GM21381 (cell line): ENCODE measurements around the gene TTLL5.

Source experiments
- ATAC-seq: cut with Tn5 transposase; IDR thresholded peaks from one replicate; pipeline ENCODE4 v1.9.1; 2021; ENCODE audit warnings: mild to moderate bottlenecking, moderate library complexity; ENCODE audit not compliant: unreplicated experiment

Gene TTLL5

DNA sequence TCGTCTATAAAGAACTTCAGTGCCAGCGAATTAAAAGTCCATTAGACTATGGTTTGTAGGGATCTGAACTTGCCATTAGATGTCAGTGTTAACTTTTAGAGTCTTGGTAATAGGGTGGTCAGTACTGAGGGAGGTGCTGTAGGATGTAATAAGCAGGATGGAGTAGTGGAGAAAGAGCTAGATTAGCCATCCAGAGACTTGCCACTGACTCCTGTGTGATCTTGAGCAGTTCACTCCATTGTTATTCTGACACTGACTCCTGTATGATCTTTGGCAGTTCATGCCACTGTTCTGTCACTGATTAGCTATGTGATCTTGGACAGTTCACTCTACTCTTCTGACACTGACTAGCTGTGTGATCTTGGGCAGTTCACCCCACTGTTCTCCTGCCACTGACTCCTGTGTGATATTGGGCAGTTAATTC is 133.6 kb downstream of the TTLL5 start:
- no peak for ATAC-seq

DNA sequence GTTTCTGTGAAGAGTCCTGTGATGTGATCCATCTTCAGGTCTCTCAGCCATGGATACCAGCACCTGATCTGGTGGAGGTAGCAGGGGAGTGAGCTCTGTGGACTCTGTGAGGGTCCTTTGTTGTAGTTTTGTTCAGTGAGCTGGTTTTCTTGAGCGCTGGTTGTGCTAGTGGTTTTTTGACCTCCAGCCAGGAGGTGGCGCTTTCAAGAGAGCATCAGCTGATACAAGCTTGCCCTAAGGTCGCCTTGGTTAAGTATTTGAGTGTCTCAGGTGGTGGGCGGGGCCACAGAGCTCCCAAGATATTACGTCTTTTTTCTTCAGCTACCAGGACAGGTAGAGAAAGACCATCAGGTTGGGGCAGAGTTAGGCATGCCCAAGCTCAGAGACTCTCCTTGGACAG is 139.7 kb downstream of the TTLL5 start:
- ATAC-seq: no peak

DNA sequence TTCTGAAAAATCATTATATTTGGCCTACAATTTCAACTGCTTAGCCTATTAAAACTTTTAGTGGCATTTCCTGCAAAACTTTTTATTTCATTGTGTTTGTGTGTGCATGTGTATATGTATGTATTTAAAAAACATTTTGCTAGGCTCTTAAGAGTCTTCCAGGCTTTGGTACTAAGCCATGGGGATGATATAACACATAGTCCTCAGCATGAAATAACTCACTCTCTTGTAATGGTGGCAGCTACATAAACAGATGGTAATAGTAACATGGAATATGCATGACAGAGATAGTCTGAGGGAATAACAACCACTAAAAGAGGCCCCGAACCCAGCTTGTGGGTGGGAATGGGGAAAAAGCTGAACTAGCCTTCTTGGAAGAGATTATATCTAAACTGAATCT is 141.4 kb downstream of the TTLL5 start:
- no peak for ATAC-seq

DNA sequence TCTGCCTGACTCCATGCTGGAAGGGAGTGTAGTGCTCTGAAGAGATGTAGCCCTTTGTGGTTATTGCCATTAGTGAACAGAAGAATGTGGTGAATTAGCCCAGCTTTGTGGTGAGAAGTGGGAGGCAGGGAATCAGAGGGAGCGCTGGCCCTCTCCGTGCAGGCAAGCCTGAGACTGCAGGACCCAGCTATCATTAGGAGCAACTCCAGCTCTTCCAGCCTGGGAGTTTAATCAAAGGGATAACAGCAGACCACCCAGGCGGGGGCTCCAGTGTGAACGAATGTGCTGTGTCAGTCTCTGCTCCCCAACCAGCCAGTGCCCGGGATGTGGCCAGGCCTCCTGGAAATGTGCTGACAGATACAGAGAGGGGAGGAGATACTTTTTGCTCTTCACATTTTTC is 142.7 kb downstream of the TTLL5 start:
- ATAC-seq: no peak

DNA sequence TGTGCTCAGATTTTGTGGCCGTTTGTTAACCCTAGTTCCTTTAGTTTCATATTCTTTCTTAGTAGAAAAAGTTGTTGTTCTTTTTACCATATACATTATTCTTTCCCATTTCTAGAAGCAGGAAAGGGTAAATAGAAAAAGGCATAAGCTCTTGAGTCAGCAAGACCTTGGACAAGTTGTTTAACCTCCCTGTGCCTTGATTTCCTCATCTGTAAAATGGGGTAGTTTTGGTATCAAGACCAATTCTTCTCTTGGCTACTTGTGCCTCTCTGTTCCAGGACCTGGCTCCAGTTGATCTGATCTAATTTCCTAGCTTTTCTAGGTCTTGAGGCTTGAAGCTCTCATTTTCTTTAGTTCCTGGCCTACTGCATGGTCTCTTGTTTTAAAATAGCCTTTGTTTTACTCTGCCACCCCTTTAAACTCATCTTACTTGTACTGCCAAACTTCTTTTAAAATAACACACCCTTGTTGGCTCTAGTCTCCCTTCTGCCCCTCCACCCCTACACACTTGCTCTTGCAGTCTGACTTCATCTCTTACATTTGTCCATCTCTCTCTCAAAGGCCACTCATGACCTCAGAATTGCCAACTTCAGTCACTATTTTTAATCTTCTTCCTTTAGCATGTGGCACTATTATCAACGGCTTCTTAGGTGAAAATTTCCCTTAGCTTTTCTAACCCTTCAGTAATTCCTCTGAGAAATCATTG is 143.7 kb downstream of the TTLL5 start:
- no peak for ATAC-seq

DNA sequence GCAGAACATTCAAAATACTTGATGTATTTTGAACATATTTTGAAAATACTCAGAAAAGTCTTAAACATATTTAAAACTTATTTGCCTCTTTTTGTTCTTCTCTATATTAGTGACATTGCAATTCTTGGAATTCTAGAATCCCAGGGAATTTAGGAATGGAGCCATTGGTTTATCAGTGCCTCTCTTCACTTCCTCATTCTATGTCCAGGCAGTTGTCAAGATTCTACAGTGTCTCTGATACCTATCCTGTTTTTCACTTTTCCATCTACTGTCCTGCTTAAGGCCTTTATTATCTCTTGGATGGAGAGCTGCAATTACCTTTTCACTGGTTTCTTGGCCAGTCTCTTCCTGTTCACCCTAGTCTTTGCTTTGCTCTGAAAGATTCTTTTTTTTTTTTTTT is 144.6 kb downstream of the TTLL5 start:
- no peak for ATAC-seq

DNA sequence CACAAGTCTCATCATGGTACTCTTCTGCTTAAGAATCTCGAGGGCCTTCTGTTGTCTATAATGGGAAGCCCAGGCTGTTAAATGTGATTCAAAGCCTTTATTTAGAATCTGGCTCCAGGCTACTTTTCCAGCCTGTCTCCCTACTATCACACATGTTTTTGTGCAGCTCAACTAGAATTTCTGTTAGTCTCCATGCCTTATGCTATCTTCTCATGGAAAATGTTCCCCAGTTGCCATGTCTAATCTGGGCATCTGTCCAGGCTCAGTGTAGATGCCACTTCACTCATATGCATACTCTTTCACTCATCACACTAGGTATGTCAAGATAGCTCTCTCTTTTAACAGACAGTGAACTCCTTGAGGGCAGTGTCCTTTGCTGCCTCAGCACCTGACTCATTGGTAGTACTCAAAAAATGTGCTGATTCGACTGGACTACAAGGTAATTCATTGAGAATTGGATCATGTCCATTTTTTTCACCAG is 145.3 kb downstream of the TTLL5 start:
- no peak for ATAC-seq

DNA sequence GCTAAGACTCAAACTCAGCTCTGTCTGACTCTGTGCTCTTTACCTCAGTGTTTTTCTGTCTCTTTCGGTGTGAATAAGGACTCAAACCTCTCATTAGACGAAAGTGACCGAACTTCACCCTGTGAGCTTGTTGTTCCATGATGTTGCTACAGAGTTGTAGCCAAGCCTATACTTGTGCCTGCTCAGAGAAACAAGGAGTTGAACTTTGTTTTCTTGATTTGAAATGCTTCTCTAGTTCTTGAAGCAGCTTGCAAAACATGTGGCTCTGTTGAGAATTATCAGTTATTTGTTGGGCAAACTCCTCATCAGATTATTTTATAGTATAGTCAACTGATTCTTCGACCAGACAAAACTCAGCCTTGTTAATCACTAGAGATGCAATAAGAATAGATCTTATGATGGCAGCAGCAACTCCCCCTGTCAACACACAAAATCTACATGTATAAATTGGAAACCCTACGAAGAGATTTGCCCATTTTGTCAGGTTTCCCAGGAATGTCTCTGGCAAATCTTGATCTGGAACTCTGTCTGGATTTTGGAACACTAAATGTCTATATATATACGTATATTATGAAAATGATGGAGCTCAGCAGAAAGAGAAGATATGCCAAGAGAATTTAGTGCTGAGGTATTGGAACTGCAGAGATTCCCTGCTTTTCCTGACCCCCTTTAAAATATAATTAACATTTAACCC is 146.8 kb downstream of the TTLL5 start:
- ATAC-seq: no peak

DNA sequence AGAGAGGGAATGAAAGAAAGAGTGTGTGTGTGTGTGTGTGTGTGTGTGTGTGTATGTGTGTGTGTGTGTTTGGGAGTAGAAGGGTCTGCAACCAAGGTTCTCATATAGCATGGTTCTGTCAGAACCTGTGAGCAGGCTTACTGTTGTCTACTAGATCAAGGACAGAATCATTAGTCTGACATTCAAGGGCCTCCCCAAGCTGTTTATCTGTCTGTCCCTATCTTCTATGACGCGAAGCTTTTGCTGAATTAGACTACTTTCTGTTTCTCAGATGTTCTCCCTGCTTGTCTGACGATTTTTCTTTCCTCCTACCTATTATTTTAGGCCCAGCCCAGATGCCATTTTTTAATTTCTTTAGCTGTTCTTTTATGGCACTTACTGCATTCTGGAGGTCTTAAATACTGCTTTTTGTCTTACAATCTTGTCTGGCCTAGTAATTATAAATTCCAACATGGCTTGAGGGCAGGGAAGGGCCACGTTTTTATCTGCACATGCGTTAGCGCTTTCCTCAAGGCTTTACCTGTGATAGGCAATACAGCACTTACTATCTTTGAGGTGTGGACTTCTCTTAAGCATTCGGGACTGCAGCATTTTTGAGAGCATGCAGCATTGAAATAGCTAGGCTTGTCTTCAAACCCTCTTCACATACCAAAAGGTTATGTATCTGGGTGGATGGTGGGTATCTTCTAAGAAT is 150.2 kb downstream of the TTLL5 start:
- no peak for ATAC-seq

DNA sequence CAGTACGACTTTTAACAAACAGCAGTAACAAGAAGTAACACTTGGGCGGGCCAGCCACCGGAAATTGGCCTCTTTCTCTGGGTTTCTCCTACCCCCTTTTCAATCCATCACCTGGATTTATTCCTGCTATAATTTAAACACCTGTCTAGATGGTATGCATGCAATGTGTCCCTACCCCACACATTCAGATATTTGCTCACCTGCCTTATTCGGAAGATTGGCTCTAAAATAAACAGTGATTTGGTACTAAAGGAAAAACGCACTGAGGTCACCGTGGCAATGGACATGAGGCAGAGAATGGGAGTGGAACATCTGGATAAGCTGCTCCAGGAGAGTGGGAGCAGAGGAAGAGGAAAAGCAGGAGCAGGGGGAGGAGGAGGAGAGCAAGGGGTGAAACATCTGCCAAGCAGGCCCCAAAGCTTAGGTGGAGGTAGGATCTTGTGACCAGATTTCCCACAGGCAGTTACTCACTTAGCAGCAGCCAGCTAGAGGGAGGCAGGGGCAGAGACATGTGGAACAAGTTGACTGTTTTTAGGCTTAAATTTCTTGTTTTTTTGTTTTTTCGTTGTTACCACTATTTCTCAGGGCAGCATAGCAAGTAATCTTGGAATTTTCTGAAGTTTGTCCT is 150.9 kb downstream of the TTLL5 start:
- ATAC-seq: no peak

DNA sequence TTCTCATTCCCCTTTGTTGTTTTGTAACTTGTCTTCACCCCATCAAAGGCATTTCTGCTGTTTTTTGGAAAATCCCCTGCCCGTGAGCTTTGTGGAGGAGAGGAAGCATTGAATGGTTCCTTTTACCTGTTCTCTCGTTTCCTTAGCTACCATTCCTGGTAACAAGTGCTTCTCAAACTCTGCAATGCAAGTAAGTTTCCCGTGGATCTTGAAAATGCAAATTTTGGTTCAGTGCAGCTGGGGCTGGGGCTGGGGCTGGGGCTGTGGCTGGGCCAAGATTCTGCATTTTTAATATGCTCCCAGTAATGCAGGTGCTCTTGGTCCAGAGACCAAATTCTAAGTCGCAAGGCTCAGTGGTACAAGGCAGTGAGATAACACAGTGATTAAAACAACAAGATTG is 151.6 kb downstream of the TTLL5 start:
- no peak for ATAC-seq

DNA sequence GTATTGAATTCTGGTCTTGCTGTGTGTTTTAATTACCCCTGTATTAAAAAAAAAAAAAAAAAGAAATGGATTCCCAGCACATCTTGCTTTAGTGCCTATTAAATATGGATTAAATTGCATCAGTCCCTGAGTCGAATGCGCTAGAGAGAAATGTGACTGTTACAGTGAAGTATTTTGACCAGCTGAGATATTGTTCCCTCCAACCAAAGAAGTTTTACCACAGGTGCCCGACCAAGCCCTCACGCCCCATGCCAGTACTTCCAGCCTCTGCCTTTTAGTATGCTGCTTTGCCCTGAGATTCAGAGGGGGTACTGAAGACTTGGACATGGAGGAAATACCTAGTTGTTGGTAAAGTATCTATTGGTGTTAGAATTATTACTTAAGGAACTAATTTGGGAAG is 159.7 kb downstream of the TTLL5 start:
- no peak for ATAC-seq

DNA sequence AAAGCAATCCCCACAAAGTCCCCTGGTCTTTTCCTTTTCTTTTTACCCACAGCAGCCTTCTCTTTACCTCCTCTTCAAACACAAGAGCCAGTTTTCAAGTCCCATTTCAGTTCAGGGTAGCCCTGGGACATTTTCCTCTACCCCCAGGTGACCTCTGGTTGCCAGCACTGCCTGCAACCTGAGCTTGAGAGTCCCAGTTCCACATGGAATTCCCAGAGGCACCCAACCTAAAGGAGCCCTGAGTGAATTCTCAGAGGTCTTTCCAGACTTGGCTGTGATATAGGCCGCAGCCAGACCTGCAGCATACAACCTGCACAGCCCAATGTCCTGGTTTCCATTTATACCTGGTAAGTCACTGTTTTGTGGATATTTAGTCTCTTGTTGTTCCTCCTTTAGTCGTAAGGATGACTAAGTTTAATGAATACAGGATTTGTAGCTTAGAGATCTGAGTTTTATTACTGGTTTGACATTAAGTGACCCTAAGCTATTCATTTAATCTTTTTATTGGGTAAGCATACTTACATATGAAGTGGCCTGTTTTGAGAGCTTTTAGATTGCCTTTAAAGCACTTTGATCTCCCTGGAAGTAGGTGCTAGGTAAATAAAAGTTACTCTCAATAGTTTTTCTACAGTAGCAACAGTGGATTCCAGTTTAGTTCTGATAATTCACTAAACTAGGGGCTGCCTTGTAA is 160.9 kb downstream of the TTLL5 start:
- ATAC-seq: no peak

DNA sequence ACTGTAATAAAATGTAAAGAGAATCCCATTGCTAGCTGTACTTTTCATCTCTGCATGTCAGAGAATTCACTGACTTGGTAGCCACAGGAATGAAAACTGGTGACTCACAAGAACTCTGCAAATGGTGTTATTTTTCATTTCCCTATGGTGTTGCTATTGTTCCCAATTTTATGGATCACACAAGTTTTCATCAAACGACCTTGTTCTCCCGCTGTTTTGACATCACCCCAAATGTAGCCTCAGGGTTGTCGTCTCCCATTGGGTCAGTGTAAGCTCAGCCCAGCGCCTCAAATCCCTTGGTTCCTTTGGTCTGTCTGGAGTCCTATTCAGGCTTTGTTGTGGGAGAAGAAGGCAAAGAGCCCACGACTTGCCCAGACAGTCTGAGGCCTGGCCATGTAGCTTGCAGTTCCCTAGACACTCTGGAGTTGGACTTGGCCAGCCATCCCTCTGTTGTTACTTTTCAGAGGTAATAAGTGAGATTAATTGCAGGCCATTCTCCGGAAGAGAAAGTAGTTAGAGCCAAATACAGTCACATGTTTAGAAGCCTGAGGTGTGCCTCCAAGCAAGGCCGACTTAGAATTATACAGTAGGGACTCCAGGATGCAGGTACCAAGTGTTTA is 161.6 kb downstream of the TTLL5 start:
- no peak for ATAC-seq

DNA sequence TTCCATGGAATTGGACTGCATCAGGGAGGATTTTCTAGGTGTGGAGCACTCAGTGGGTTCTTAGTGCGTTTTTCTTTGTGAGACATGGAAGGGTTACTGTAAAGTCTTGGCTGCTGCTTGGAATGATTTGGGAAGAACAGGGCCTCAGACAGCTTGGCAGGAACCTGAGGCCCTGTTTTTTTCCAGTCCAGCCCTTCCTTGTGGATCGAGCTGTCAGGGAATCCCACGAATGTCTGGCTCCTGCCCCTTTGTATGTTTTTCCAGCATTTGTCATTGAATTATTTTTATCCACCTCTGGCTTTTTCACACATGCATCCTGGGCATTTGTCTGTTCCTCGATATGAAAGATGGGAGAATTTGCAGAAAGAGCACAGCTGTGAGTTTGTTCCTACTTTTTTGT is 162.3 kb downstream of the TTLL5 start:
- ATAC-seq: no peak

DNA sequence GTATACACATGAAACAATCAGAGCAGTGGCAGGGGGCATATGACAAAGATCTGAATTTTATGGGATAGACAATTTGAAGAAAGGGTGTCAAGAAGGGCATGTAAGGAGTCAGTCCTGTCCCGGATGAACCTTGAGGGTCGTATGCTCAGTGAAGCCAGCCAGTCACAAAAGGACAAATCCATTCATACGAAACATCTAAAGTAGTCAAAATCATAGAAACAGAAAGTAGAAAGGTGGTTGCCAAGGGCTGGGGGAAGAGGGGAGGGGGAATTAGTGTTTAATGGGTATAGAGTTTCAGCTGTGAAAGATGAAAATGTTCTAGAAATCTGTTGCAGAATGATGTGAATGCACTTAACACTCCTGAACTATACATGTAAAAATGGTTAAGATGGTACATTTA is 163.3 kb downstream of the TTLL5 start:
- no peak for ATAC-seq

DNA sequence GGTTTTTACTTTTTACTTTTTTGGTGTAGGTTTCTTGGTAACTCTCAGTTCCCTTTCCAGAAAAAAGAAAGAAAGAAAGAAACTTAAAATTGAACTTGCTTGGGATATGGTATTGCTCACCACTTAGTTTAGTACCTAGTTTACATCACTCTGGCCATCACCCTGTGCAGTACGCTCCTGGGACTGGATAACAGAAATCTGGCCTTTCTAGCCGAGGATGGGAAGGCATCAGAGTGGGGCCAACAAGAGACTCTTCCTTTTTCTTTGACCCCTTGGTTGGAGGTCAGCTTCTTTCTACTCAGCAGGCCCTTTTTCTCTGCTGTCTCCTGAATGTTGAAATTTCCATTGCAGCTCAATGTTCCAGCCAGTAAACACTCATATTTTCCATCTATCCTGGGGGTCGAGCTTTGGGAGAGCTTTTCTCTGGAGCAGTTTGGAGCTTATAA is 164.1 kb downstream of the TTLL5 start:
- ATAC-seq: no peak

DNA sequence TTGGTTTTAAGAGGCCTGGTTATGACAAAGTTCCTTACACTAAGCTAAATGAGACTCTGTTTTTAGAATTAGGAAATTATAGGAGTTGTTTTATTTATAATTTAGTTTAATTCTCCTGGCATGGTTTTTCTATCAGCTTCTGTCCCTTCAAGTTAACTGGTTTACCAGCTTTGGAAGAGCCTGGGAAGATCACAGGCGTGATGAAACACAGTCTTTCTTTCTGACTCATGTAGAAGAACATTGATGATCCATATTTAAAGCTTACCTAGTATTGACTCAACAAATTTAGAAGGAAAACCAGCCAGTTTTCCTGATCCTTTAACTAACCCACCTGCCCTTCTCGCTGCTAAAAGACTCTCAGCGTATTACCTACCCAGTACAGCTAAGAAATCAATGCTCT is 165.6 kb downstream of the TTLL5 start:
- ATAC-seq: no peak

DNA sequence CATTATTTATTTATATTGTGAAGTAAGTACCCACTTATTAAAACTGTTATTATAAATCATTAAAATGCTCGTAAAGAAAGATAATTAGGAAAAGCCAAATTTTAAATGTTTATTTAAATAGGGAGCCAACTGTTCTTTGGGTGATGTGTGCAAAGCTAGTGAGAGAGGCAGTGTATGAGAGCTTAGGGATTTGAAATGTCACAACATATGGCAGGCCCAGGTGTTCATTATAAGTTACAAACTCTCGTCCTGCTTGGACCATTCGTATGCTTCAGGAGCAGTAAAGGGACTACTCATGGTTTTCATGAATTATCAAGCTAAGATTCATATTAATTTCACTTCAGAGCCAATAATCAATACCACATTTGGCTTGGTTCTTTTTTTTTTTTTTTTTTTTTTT is 166.3 kb downstream of the TTLL5 start:
- no peak for ATAC-seq

DNA sequence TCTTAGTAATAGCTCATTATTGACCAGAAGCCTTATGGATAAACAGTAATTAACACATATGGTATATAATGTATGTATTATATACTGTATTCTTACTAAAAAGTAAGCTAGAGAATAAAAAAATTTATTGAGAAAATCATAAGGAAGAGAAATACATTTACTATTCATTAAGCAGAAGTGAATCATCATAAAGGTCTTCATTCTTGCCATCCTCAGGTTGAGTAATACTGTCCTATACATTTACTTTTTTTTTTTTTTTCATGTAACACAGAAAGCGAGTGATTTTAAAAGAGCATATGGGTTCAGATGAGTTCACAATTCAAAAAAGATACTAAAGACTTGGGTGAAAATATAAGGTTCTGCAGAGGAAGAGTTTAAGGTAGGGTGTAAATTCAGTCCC is 168.3 kb downstream of the TTLL5 start:
- ATAC-seq: no peak
